ENCODE measurements around the gene CAMK2A.

Gene CAMK2A

DNA sequence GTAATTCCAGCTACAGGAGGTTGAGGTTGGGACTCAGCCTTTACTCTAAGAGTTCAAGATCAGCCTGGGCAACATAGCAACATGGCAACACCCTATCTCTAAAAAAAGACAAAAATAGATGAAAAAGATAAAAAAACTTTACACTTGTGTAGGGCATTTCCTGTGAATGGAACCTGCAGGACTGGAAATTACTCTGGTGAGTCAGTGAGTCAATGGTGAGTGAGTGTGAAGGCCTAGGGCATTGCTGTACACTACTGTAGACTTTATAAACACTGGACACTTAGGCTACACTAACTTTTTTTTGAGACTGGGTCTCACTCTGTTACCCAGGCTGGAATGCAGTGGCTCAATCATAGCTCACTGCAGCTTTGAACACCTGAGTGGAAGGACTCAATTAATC is 32.6 kb upstream of the CAMK2A start:
- TF ChIP-seq, protein P1, sequence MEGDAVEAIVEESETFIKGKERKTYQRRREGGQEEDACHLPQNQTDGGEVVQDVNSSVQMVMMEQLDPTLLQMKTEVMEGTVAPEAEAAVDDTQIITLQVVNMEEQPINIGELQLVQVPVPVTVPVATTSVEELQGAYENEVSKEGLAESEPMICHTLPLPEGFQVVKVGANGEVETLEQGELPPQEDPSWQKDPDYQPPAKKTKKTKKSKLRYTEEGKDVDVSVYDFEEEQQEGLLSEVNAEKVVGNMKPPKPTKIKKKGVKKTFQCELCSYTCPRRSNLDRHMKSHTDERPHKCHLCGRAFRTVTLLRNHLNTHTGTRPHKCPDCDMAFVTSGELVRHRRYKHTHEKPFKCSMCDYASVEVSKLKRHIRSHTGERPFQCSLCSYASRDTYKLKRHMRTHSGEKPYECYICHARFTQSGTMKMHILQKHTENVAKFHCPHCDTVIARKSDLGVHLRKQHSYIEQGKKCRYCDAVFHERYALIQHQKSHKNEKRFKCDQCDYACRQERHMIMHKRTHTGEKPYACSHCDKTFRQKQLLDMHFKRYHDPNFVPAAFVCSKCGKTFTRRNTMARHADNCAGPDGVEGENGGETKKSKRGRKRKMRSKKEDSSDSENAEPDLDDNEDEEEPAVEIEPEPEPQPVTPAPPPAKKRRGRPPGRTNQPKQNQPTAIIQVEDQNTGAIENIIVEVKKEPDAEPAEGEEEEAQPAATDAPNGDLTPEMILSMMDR (IDR thresholded peaks at IDR 0.05) = no peak
- DNase-seq (ENCODE audit: low spot score) = no peak
- H3K27ac ChIP-seq = no peak overlapping the region
- H3K4me3 ChIP-seq = no peak overlapping the region

DNA sequence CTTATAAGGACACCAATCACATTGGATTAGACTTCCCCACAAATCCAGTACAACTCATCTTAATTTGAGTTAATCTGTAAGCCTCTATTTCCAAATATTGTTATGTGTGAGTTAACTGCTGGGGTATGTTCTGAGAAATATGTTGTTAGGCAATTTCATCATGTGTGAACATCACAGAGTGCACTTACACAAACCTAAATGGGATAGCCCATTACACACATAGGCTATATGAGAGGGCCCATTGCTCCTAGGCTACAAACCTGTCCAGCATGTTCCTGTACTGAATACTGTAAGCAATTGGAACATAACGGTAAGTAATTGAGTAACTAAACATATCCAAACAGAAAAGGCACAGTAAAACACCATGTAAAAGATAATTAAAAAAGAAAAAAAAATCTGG is 32.2 kb upstream of the CAMK2A start:
- no peak overlapping the region for H3K27ac ChIP-seq
- no peak for DNase-seq (ENCODE audit: low spot score)
- no peak overlapping the region for H3K4me3 ChIP-seq
- TF ChIP-seq, protein P1 (IDR thresholded peaks at IDR 0.05) = no peak

DNA sequence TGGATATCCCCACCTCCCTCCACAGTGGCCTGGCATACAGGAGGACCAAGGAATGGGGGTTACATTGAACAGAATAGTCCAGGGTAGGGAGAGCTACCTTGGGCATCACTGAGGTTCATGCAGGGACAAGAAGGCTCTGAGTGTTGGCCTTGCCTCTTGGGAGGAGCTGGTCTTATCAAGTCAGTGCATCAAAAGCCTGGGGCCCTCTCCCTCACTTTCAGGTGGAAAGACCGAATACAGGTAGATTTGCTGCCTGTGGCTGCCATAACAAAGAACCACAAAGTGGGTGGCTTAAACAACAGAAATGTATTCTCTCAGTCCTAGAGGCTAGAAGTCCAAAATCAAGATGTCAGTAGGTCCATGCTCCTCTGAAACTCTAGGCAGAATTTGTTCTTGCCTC is 31.6 kb upstream of the CAMK2A start:
- Histone ChIP-seq H3K4me3 (no peak overlapping the region), H3K27ac (no peak overlapping the region)
- TF ChIP-seq, protein P1 (IDR thresholded peaks at IDR 0.05) = no peak
- no peak for DNase-seq (ENCODE audit: low spot score)

DNA sequence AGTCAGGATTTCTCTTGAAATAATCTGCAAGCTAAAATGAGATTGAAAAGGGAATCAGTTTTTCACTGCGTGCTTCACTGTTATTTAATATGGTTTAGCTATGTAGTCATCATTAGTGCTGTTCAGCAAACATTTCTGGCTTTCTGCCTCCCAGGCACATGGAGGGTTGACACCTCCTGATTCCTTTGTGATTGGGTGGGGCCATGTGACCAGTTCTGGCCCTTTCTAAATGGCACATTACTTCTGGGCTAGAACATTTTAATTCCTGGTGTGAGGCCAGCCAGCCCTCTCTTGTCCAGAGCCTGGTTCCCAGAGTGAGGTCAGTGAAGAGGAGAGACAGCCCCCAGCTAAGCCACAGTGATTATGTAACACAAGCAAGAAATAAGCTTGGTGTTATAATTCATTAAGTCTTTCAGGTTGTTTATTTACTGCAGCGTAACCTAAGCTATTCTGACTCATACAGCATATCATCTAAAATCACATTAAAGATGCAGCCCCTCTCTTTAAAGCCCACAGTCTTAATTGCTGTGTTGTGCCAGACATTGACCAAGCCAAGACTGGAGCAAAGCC is 30.6 kb upstream of the CAMK2A start:
- TF ChIP-seq, protein P1 (IDR thresholded peaks at IDR 0.05) = no peak
- DNase-seq (ENCODE audit: low spot score) = peak; percentile 82
- Histone ChIP-seq H3K27ac (no peak overlapping the region), H3K4me3 (no peak overlapping the region)

DNA sequence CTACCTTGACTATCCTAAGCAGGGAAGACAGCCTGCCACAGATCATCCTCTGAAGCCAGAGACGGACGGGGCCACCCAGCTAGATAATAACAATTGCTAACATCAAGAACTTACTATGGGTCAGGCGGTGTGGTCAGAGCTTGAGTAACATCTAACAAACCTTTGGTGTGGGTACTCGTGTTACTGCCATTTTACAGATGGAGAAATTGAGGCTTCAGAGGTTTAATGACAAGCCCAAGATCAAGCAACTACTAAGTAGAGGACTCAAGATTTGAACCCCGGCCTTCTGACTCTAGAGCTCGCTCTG is 29.9 kb upstream of the CAMK2A start:
- Histone ChIP-seq H3K4me3 (no peak overlapping the region), H3K27ac (no peak overlapping the region)
- DNase-seq (ENCODE audit: low spot score) = no peak
- TF ChIP-seq, protein P1 (IDR thresholded peaks at IDR 0.05) = no peak

DNA sequence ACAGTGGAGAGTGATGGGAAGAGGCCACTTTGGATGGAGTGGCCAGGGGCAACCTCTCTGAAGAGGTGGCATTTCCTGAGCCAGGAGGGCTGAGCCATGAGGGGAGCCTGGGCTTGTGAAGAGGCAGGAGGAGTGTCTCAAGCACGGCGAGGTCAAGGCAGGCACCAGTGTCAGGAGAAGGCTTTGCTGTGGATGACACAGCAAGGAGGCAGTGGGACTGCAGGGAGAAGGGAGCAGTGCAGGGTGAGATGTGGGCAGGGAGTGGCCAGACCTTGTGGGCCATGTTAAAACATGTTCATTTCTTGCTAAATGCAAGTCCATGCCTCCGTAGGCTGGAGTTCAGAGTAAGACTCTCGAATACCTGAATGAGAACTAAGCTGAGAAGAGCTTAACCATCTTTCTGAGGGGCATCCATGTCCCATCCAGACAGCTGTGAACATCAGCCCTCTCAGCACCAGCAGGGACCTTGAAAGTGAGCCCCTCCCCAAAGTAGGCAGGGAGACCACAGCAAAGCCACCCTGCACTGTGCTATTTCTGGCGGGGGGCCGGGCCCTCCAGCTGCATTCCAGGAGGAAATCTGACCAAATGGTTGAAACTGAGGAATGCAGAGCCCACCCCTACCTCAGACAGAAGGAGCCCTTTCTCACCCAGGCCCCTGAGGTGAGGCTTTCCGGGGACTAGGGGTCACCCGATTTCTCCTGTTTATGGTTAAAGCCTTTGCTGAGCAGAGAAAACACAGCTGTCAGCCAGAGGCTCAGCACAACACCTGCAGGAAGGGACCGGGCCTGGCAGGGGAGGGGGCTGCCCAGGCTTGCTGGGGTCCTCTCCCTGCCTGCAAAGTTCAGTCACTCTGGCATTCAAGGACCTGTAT is 29.3 kb upstream of the CAMK2A start:
- Histone ChIP-seq H3K27ac (no peak overlapping the region), H3K4me3 (no peak overlapping the region)
- TF ChIP-seq, protein P1 (IDR thresholded peaks at IDR 0.05) = no peak
- DNase-seq (ENCODE audit: low spot score) = no peak
